Activated T-helper 1 cell treated with anti-CD3 and anti-CD28 coated beads, Interleukin-2, amount 50 U/mL, for 16 hours (primary cell): ENCODE results near the gene TAF4B.
"Not testable (repeated sequence)": the region's sequence is repeated elsewhere in the genome, so short reads cannot be mapped to it uniquely, and the experiment has no call there.

Experiments
- DNase-seq, 2 donors: peaks; one replicate each; pipeline ENCODE4 v3.0.0-alpha.2; 2020; ENCODE audit warnings: low read depth in 1 of 2, low spot score in 1 of 2

TAF4B gene

GRCh38 chr18:26376105-26376504, 149.9 kb downstream of the TAF4B start:
- DNase-seq: no peak

- no peak for DNase-seq
These were observed 152.5 kb downstream of the TAF4B start for GRCh38 chr18:26378701-26379100.

DNA sequence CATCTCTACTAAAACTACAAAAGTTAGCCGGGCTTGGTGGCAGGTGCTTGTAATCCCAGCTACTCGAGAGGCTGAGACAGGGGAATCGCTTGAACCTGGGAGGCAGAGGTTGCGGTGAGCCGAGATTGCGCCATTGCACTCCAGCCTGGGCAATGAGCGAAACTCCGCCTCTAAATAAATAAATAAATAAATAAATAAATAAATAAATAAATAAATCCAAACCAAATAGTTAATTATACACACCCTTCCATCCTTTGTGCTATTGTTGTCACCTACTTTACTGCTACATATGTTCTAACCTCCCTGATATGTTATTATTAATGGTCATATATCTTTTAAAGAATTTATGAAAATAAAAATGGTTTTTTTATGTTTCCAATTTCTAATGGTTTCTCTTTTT, 155.3 kb downstream of the TAF4B start:
- DNase-seq: not testable (repeated sequence)

- DNase-seq: no peak
These were observed 157.4 kb downstream of the TAF4B start for GRCh38 chr18:26383454-26384270.

- DNase-seq: no peak
These were observed 159.8 kb downstream of the TAF4B start for GRCh38 chr18:26386002-26386401.

GRCh38 chr18:26386441-26386840, 160.2 kb downstream of the TAF4B start:
- no peak for DNase-seq

- no peak for DNase-seq
These were observed 167.9 kb downstream of the TAF4B start for GRCh38 chr18:26394047-26394654.

GRCh38 chr18:26397019-26397418, 170.8 kb downstream of the TAF4B start:
- DNase-seq: no peak

- no peak for DNase-seq
These were observed 177.2 kb downstream of the TAF4B start for GRCh38 chr18:26403491-26403890.

- DNase-seq: no peak
These were observed 179.1 kb downstream of the TAF4B start for GRCh38 chr18:26405190-26405801.

DNA sequence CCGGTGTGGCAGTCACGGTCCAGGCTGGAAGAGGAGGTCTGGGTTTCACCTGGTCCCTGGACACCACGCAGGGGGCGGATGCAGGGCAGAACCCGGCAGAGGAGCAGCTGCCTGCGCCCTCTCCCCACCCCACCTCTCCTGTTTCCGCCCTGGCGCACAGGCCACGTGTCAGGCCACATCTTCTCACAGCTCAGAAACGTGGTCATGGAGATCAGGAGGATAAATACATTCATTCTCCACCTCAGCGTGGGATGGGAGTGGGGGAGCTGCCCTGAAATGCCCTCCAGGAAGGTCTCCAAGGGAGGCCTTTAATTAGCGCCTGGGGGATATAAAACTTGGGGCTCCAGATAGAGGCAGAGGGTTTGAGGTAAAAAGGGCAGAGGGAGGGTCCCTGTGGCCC, 180.1 kb downstream of the TAF4B start:
- DNase-seq: no peak

GRCh38 chr18:26406854-26407517, 180.7 kb downstream of the TAF4B start:
- no peak for DNase-seq

DNA sequence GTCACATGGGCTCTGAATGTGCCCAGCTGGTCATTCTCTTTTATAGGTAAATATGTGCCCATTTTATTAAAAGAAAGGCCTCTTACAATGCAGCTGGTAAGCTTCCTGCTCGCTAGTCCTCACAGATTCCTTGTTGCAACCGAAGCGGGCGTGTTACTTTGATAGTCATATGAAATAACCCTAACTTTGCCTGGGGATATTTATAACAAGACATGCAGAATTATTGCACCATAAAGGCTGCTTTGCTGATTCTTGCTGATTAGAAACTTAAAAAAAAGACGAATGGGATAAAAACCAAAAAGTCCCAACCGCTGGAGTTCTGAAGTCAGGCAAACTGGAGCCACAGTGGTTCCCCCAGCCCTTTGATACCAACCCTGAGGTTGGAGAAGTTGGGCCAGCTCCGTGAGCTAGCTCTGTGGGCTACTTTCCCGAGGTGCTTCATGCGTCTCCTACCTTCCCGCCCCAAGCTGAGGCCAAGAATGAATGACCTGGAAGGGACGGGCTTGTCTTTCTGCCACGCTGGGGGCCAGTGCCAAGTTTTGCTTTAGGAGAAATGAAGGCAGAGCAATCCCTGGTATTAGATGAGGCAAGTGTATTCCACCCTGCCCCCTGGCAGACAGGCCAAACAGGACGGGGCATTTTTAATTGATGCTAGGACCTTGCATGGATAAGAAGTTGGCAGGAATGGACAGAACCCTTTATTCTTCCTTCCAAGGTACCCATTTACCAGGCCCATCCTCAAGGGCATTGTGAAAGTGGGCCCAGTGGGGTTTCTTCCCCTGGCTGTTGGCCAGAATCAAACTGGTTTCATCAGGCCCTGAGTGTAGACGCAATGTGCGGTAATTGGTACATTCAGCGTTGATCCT, 181.7 kb downstream of the TAF4B start:
- no peak for DNase-seq

DNA sequence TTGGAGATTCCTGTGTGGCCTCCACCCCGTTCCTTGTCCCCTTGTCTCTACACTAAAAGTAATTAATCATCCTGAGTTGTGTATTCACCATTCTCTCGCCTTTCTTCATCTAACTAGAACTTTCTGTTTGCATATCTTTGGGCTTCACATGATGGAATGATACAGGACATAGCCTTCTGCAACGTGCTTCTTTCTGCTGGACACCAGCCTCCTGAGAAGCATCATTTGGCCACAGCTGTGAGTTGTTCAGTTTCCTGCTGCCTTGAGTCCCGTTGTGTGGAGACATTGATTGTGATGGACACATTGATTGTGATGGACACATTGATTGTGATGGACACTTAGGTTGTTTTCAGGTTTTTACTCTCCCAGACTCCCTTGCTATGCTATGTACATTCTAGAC, 182.8 kb downstream of the TAF4B start:
- DNase-seq: no peak

DNA sequence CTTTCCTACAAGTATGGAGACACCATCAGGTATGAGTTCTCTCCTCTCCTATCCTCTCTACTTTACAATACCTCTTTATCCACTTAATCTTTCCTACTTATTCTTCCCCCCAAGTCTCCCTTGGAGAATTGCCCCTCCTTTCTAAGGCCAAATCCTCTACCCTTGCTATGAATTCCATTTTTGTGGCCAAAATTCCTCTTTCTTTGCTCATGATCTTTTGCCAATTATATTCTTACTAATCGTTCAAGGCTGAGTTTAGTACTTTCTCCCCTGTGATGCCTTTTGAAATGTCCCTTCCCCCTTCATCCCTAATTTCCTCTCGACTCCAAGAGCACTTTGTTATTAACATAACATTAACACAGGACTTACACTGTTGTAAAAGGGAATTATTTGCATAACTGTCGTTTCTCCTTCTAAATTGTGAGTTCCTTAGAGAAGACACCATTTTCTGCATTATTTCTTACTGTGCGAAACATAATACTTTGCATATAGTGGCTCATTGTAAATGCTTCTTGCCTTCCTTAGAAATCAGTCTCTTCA, 188.7 kb downstream of the TAF4B start:
- no peak for DNase-seq

DNA sequence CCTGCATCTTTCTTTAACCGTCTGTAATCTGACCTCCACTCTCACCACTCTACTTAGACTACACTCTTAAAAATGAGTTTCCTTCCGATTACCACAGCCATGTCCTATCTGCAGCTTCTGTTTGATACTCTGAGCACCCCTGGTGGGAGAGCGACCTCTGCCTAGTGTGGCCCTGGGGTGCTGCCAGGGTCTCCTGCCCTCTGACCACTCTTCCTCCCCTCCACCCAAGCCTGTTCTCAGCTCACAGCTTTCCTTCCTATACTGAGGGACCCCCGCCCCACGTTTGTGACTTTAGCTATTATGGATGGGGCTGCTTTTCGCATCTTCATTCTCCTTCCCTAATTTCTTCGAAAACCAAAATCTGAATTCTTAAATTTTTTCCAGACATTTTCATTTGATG, 189.4 kb downstream of the TAF4B start:
- no peak for DNase-seq

- no peak for DNase-seq
These were observed 190.5 kb downstream of the TAF4B start for GRCh38 chr18:26416652-26417150.

DNA sequence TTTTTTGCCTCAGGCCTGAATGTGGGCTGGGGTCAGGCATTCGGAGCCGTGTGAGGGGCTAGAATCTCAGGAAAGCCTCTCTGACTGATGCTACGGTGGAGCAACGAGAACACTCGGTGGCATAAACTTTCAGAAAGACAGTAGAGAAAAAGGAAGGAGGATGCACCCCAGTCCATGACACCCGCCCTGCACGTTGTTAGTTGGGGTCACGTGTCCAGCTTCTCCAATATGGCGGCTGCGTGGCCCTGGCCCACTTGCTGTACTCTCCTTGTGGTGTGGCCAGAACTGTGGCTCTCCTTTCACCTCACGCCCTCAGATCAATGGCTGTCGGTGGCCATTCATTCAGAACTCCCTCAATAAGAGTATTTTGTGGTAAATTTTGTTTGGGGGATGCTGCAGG, 190.9 kb downstream of the TAF4B start:
- no peak for DNase-seq

GRCh38 chr18:26418225-26418624, 192.0 kb downstream of the TAF4B start:
- no peak for DNase-seq

DNA sequence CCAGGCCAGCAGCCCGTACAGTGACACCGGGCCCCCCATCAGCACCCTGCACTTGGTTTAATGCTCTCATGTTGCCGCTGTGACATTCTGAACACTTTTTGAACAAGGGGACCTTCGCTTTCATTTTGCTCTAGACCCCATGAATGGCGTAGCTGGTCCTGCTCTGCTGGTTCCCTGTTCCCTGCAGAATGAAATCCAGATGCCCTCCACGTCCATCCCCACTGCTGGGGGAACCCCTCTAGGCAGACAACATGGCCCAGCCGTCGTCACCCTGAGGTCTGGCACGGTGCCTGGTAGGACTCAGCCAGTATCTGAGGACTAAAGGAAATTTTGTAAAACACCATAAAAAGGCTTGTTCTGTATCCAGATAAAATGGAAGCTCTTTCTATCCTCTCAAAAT, 193.5 kb downstream of the TAF4B start:
- no peak for DNase-seq
